Stomach (tissue), 4 donors: ENCODE data around the gene RASSF4.

ENCODE experiments used
- POLR2AphosphoS5 ChIP-seq, 3 donors: sonication (generic); formaldehyde crosslinking; IDR thresholded peaks; one replicate each; pipeline ENCODE4 v1.6.1; 2016; ENCODE audit warnings: antibody characterized with exemption in 3 of 3
- TF ChIP-seq, protein P1 (sequence below), 7 experiments: fragments of 450-650 bp in 4 of 7; fragments of 200-600 bp in 3 of 7; sonication (generic) in 3 of 7; IDR thresholded peaks; one replicate each; pipeline ENCODE4 v1.5.1; 2016 to 2019; ENCODE audit warnings: antibody characterized with exemption in 7 of 7, control low read depth in 2 of 7, mild to moderate bottlenecking in 1 of 7

DNA sequence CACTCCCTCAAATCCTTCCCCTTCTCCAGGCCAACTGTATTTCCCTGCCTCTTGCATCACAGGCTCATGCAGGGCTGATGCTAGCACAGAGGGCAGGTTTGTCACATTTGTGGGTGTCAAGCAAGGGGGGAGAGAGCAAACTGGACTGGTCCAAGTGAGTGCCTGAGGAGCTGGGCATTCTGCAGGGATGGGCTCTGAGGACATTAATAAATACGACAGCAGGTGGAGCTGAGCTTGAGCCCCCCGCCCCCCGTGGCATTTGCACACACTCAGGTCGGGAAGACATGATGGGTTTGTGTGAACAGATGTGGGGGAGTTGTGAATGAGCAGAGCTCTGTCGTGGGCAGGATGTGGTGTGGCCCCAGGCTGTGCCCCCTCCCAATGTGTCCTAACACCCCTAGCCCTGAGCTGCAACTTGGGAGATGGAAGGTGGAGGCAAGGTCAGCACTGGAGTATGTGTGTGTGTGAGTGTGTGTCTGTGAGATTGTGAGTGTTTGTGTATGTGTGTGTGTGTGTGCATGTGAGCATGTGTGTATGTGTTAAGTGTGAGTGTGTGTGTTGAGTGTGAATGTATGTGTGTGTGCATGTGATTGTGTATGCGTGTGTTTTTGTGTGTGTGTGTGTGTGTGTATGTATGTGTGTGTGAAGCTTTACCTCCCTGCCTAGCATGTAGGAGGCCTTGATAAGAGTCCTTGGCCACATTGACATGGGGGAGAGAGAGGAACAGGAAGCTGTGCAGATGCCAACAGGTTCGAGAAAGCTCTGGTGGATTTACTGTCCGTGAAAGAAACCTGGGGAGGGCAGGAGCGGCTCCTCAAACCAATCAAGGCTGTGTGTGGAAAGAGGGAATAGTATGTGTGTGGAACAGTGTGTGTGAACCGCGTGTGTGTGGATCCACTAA, 9.1 kb downstream of the RASSF4 start:
- TF ChIP-seq, protein P1, sequence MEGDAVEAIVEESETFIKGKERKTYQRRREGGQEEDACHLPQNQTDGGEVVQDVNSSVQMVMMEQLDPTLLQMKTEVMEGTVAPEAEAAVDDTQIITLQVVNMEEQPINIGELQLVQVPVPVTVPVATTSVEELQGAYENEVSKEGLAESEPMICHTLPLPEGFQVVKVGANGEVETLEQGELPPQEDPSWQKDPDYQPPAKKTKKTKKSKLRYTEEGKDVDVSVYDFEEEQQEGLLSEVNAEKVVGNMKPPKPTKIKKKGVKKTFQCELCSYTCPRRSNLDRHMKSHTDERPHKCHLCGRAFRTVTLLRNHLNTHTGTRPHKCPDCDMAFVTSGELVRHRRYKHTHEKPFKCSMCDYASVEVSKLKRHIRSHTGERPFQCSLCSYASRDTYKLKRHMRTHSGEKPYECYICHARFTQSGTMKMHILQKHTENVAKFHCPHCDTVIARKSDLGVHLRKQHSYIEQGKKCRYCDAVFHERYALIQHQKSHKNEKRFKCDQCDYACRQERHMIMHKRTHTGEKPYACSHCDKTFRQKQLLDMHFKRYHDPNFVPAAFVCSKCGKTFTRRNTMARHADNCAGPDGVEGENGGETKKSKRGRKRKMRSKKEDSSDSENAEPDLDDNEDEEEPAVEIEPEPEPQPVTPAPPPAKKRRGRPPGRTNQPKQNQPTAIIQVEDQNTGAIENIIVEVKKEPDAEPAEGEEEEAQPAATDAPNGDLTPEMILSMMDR (IDR thresholded peaks at IDR 0.05), result no peak
- peak in 1 of 3 donors; percentile 26 for TF ChIP-seq POLR2AphosphoS5 (IDR thresholded peaks at IDR 0.05)
